Kidney (tissue), 14 donors: ENCODE results near the gene SPTBN5. TPM values are rescaled to one million over a fixed set of nuclear protein-coding genes. Genes with fewer than 3 reads are reported as not detected.

Experiments
- DNase-seq, 5 donors: peaks; one replicate each; pipeline ENCODE4 v3.0.0-alpha.2; 2013 to 2020
- FAIRE-seq: peaks from 2 replicates; lab custom pipeline; 2012; peaks lifted over from hg19 to GRCh38; lab: Jason Lieb, UNC
- H3K27ac ChIP-seq, 2 donors: one replicate each; pipeline ENCODE4 v1.7.0; 2013; ENCODE audit warnings: low read depth in 2 of 2, low read length in 2 of 2, inconsistent platforms in 1 of 2
- H3K27me3 ChIP-seq: one replicate; pipeline ENCODE4 v1.7.1; 2013; ENCODE audit warnings: low read length, inconsistent platforms; ENCODE audit not compliant: control insufficient read depth, insufficient read depth
- H3K36me3 ChIP-seq, 3 donors: one replicate each; pipeline versions ENCODE4 v1.7.0 to v1.7.1; 2013; ENCODE audit warnings: low read length in 3 of 3, control low read depth in 1 of 3, inconsistent platforms in 1 of 3; ENCODE audit not compliant: insufficient read depth in 3 of 3, control insufficient read depth in 2 of 3
- H3K4me1 ChIP-seq, 3 donors: one replicate each; pipeline versions ENCODE4 v1.7.0 to v1.7.1; 2013; ENCODE audit warnings: low read length in 3 of 3, inconsistent platforms in 1 of 3, low read depth in 1 of 3; ENCODE audit not compliant: control insufficient read depth in 2 of 3, insufficient read depth in 2 of 3
- H3K4me3 ChIP-seq, 3 donors: one replicate each; pipeline versions ENCODE4 v1.7.0 to v1.8.1; 2013; ENCODE audit warnings: low read length in 3 of 3, control low read depth in 1 of 3, inconsistent platforms in 1 of 3
- H3K9ac ChIP-seq, 3 donors: one replicate each; pipeline versions ENCODE4 v1.7.0 to v1.7.1; 2013; ENCODE audit warnings: low read length in 3 of 3, control low read depth in 1 of 3, inconsistent platforms in 1 of 3
- H3K9me3 ChIP-seq, 3 donors: one replicate each; pipeline versions ENCODE4 v1.7.0 to v1.7.1; 2013; ENCODE audit warnings: low read length in 3 of 3, control low read depth in 1 of 3, inconsistent platforms in 1 of 3; ENCODE audit not compliant: control insufficient read depth in 2 of 3, insufficient read depth in 1 of 3
- intact Hi-C: fragments of 100-400 bp; cut with DNase I; formaldehyde crosslinking; loops from one replicate; pipeline ENCODE4 v1.11.1; 2022
- polyA plus RNA-seq: library from polyadenylated mRNA; stranded (reverse); fragments of 350-450 nt; fragmentation: Illumina TruSeq; extraction: RNeasy Lipid Tissue Mini Kit (QIAGEN cat#74804); gene quantifications from one replicate; pipeline ENCODE4 v1.2.3, GENCODE V29; 2014; ENCODE audit warnings: low read depth, low replicate concordance; ENCODE audit not compliant: insufficient read depth
- total RNA-seq: library from RNA; stranded (reverse); fragmentation: NEBNext Ultra II Directional; extraction: Animal tissue kit (Norgen Biotek cat#: 25700); gene quantifications from one replicate; pipeline ENCODE4 v1.2.1, GENCODE V29; 2021
- TF ChIP-seq, protein P1 (sequence below): IDR thresholded peaks from 3 replicates; pipeline ENCODE4 v1.5.1; 2012; ENCODE audit warnings: mild to moderate bottlenecking, moderate library complexity, borderline replicate concordance; ENCODE audit not compliant: insufficient read depth; ENCODE audit errors: extremely low read depth
- donor health status: control.
- donor health status: control.
- donor health status: control.
- donor health status: control.
- donor health status: control.
- donor health status: DM: yes; HTN: yes; CAD: no.
- donor health status: Normal renal cell carcinoma (clear cell type).

SPTBN5 gene
- total and polyA plus RNA-seq, 2 donors from 2014 or later = 1.2 to 2.6 TPM

DNA sequence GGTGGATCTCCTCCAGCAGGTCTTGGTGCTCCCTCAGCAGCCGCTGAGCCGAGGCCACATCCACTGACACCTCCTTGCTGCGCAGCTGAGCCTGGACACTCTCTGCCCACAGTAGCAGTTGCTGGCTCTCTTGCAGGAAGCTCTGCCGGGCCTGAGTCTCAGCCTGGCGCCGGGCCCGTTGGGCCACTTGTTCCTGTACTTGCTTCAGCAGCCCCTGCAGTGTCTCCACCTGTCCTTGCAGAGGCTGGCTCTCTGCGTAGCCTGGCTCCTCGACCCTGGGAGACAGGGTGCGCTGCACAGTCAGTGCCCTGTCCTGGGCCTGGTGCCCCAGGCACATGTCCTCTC lies 15.5 kb downstream of the SPTBN5 start:
- Histone ChIP-seq H3K27ac (no peak overlapping the region), H3K36me3 (no peaks in the 10 kb centered on the region), H3K9ac (no peak overlapping the region), H3K4me3 (no peak overlapping the region), H3K4me1 (peaks cover 0 to 8% (median 3%) of the 10 kb centered on the region in 3 donors), H3K27me3 (no peaks in the 10 kb centered on the region), H3K9me3 (no peaks in the 10 kb centered on the region)
- FAIRE-seq (no peak), DNase-seq (no peak)
- intact Hi-C loops = no loop called here
- TF ChIP-seq, protein P1, sequence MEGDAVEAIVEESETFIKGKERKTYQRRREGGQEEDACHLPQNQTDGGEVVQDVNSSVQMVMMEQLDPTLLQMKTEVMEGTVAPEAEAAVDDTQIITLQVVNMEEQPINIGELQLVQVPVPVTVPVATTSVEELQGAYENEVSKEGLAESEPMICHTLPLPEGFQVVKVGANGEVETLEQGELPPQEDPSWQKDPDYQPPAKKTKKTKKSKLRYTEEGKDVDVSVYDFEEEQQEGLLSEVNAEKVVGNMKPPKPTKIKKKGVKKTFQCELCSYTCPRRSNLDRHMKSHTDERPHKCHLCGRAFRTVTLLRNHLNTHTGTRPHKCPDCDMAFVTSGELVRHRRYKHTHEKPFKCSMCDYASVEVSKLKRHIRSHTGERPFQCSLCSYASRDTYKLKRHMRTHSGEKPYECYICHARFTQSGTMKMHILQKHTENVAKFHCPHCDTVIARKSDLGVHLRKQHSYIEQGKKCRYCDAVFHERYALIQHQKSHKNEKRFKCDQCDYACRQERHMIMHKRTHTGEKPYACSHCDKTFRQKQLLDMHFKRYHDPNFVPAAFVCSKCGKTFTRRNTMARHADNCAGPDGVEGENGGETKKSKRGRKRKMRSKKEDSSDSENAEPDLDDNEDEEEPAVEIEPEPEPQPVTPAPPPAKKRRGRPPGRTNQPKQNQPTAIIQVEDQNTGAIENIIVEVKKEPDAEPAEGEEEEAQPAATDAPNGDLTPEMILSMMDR = no peak

DNA sequence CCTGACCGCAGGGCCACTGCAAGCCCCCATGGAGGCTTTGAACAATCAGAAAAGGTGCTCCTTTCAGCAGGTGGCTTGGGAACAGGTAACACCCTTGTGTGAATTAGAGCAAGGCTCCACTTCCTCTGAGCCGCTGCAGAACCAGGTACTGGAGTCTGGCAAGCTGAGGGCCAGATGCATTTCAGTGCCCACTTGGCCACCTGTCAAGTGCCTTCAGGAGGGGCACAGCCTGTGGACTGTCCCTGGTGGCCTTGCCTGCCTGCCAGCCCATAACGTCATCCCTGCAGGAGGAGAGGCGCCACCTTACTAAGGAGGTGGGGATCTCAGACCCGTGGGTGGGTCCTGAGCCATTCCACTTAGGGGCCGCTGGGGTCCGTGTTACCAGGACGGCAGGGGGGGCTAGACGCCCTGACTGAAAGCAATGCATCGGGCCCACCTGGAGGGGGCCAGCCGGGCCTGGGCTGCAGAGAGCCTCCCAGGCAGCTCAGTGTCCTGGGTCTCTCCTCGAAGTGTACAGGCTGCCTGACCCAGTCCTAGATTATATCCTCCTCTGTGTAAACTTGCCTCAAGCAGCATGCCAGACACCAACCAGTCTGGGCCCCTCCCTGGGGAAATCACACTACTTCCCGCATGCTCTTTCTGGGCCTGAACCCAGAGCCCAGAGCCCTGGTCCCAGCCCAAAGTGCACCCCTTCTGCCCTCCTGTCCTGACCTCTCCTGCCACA lies 16.1 kb downstream of the SPTBN5 start:
- FAIRE-seq = no peak
- no peaks in the 10 kb centered on the region for H3K36me3 ChIP-seq
- peaks cover 0 to 8% (median 3%) of the 10 kb centered on the region in 3 donors for H3K4me1 ChIP-seq
- TF ChIP-seq, protein P1 = no peak
- intact Hi-C loops = no loop called here
- H3K9ac ChIP-seq = no peak overlapping the region
- no peak overlapping the region for H3K4me3 ChIP-seq
- DNase-seq = no peak
- H3K27me3 ChIP-seq = no peaks in the 10 kb centered on the region
- no peak overlapping the region for H3K27ac ChIP-seq
- H3K9me3 ChIP-seq = no peaks in the 10 kb centered on the region

DNA sequence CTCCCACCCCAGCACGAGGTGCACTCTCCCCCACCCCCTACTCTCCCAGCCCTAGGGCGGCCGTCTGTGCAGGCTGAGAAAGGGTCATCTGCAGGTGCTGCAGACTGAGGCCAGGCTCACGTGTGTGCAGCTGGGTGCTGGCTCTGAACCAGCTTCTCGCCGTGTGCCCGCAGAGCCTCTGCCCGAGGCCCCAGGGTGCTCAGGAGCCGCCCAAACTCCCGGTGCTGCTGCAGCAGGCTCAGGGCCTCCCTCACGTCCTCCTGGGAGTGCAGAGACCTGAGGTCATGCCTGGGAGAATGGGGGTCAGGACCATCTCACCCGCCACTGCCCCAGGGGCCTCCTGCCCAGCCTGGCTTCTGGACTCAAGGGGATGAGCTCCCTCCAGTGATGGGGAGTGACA lies 17.2 kb downstream of the SPTBN5 start:
- H3K4me3 ChIP-seq = no peak overlapping the region
- TF ChIP-seq, protein P1 = no peak
- intact Hi-C loops = no loop called here
- no peaks in the 10 kb centered on the region for H3K36me3 ChIP-seq
- H3K27me3 ChIP-seq = no peaks in the 10 kb centered on the region
- no peak overlapping the region for H3K9ac ChIP-seq
- DNase-seq = no peak
- no peaks in the 10 kb centered on the region for H3K9me3 ChIP-seq
- no peak overlapping the region for H3K27ac ChIP-seq
- H3K4me1 ChIP-seq = peaks cover 0 to 3% (median 0%) of the 10 kb centered on the region in 3 donors
- no peak for FAIRE-seq
